Measurements from ENCODE around the gene FUOM.

The FUOM gene

GRCh38 chr10:133355991-133356390, 1.8 kb downstream of the FUOM start:
- Mint-ChIP-seq H3K27ac (peak overlapping the region; percentile 3), H3K27me3 (no peaks in the 10 kb centered on the region), H3K9me3 (no peaks in the 10 kb centered on the region), H3K4me1 (peaks cover 14 to 27% of the 10 kb centered on the region in 2 donors), H3K36me3 (peaks cover 4 to 7% of the 10 kb centered on the region in 2 donors), H3K4me3 (peak overlapping the region; percentile 77 to 82)
- ATAC-seq (replicated peaks): no peak
- DNase-seq: no peak

GRCh38 chr10:133355266-133355665, 2.6 kb downstream of the FUOM start:
- H3K4me3 Mint-ChIP-seq: no peak overlapping the region
- no peaks in the 10 kb centered on the region for H3K27me3 Mint-ChIP-seq
- peaks cover 4 to 7% of the 10 kb centered on the region in 2 donors for H3K36me3 Mint-ChIP-seq
- no peaks in the 10 kb centered on the region for H3K9me3 Mint-ChIP-seq
- no peak for DNase-seq
- H3K27ac Mint-ChIP-seq: no peak overlapping the region
- no peak for ATAC-seq (replicated peaks)
- H3K4me1 Mint-ChIP-seq: peaks cover 11 to 20% of the 10 kb centered on the region in 2 donors

- no peaks in the 10 kb centered on the region for H3K27me3 Mint-ChIP-seq
- ATAC-seq (replicated peaks): no peak
- H3K4me1 Mint-ChIP-seq: peaks cover 7 to 15% of the 10 kb centered on the region in 2 donors
- no peaks in the 10 kb centered on the region for H3K9me3 Mint-ChIP-seq
- peaks cover 4 to 7% of the 10 kb centered on the region in 2 donors for H3K36me3 Mint-ChIP-seq
- DNase-seq: no peak
- H3K27ac Mint-ChIP-seq: no peak overlapping the region
- H3K4me3 Mint-ChIP-seq: no peak overlapping the region
Measured at GRCh38 chr10:133354672-133355240, 3.1 kb downstream of the FUOM start.

- Mint-ChIP-seq H3K36me3 (peaks cover 4 to 7% of the 10 kb centered on the region in 2 donors), H3K4me3 (no peak overlapping the region), H3K27me3 (peaks cover 3 to 4% of the 10 kb centered on the region in 2 donors), H3K27ac (no peak overlapping the region), H3K9me3 (no peaks in the 10 kb centered on the region), H3K4me1 (peaks cover 9 to 19% of the 10 kb centered on the region in 2 donors)
- ATAC-seq (replicated peaks) (no peak), DNase-seq (no peak)
Measured at GRCh38 chr10:133353988-133354605, 3.7 kb downstream of the FUOM start.

GRCh38 chr10:133353202-133353959, 4.4 kb downstream of the FUOM start:
- Mint-ChIP-seq H3K4me3 (no peak overlapping the region), H3K4me1 (peaks cover 11 to 18% of the 10 kb centered on the region in 2 donors), H3K27ac (no peak overlapping the region), H3K27me3 (peaks cover 6 to 7% of the 10 kb centered on the region in 2 donors), H3K9me3 (no peaks in the 10 kb centered on the region), H3K36me3 (peaks cover 4 to 7% of the 10 kb centered on the region in 2 donors)
- DNase-seq (no peak), ATAC-seq (replicated peaks) (no peak)

- ATAC-seq (replicated peaks) (no peak), DNase-seq (no peak)
- Mint-ChIP-seq H3K36me3 (peaks cover 4 to 7% of the 10 kb centered on the region in 2 donors), H3K4me3 (no peak overlapping the region), H3K9me3 (no peaks in the 10 kb centered on the region), H3K27me3 (peaks cover 6 to 11% of the 10 kb centered on the region in 2 donors), H3K4me1 (peaks cover 11 to 18% of the 10 kb centered on the region in 2 donors), H3K27ac (no peak overlapping the region)
Measured at GRCh38 chr10:133351408-133352318, 6.2 kb downstream of the FUOM start.

GRCh38 chr10:133350950-133351329, 6.9 kb downstream of the FUOM start:
- Mint-ChIP-seq H3K4me3 (no peak overlapping the region), H3K27ac (no peak overlapping the region), H3K36me3 (peaks cover under 1 to 4% of the 10 kb centered on the region in 2 donors), H3K9me3 (no peaks in the 10 kb centered on the region), H3K27me3 (peaks cover 7 to 18% of the 10 kb centered on the region in 2 donors), H3K4me1 (peaks cover 11 to 20% of the 10 kb centered on the region in 2 donors)
- DNase-seq: no peak
- no peak for ATAC-seq (replicated peaks)

- Mint-ChIP-seq H3K36me3 (peaks cover 0 to 2% of the 10 kb centered on the region in 2 donors), H3K4me3 (no peak overlapping the region), H3K9me3 (no peaks in the 10 kb centered on the region), H3K27ac (no peak overlapping the region), H3K4me1 (peaks cover 11 to 19% of the 10 kb centered on the region in 2 donors), H3K27me3 (peaks cover 12 to 23% of the 10 kb centered on the region in 2 donors)
- DNase-seq (no peak), ATAC-seq (replicated peaks) (peak in 1 of 2 donors; percentile 22)
Measured at GRCh38 chr10:133350283-133350949, 7.4 kb downstream of the FUOM start.

GRCh38 chr10:133349577-133350011, 8.2 kb downstream of the FUOM start:
- Mint-ChIP-seq H3K4me1 (peaks cover 11 to 18% of the 10 kb centered on the region in 2 donors), H3K27ac (no peak overlapping the region), H3K36me3 (peaks cover 0 to 2% of the 10 kb centered on the region in 2 donors), H3K27me3 (peaks cover 19 to 31% of the 10 kb centered on the region in 2 donors), H3K9me3 (no peaks in the 10 kb centered on the region), H3K4me3 (no peak overlapping the region)
- ATAC-seq (replicated peaks) (no peak), DNase-seq (no peak)

GRCh38 chr10:133349160-133349568, 8.7 kb downstream of the FUOM start:
- Mint-ChIP-seq H3K4me1 (peaks cover 11 to 18% of the 10 kb centered on the region in 2 donors), H3K4me3 (peak overlapping the region in 1 of 2 donors; percentile 3), H3K36me3 (peaks cover 0 to 2% of the 10 kb centered on the region in 2 donors), H3K9me3 (no peaks in the 10 kb centered on the region), H3K27me3 (peaks cover 22 to 36% of the 10 kb centered on the region in 2 donors), H3K27ac (no peak overlapping the region)
- DNase-seq (no peak), ATAC-seq (replicated peaks) (peak in 1 of 2 donors; percentile 18)

- no peaks in the 10 kb centered on the region for H3K36me3 Mint-ChIP-seq
- H3K4me3 Mint-ChIP-seq: peak overlapping the region in 1 of 2 donors; percentile 35
- no peak for ATAC-seq (replicated peaks)
- H3K9me3 Mint-ChIP-seq: no peaks in the 10 kb centered on the region
- no peak for DNase-seq
- peaks cover 29 to 45% of the 10 kb centered on the region in 2 donors for H3K27me3 Mint-ChIP-seq
- H3K4me1 Mint-ChIP-seq: peaks cover 9 to 18% of the 10 kb centered on the region in 2 donors
- H3K27ac Mint-ChIP-seq: no peak overlapping the region
Measured at GRCh38 chr10:133347710-133348517, 9.9 kb downstream of the FUOM start.

GRCh38 chr10:133346413-133346812, 11.4 kb downstream of the FUOM start:
- Mint-ChIP-seq H3K27me3 (peaks cover 38 to 55% of the 10 kb centered on the region in 2 donors), H3K27ac (no peak overlapping the region), H3K4me1 (peaks cover 9 to 18% of the 10 kb centered on the region in 2 donors), H3K9me3 (no peaks in the 10 kb centered on the region), H3K4me3 (no peak overlapping the region), H3K36me3 (no peaks in the 10 kb centered on the region)
- ATAC-seq (replicated peaks): no peak
- no peak for DNase-seq

GRCh38 chr10:133344236-133344635, 13.6 kb downstream of the FUOM start:
- Mint-ChIP-seq H3K27ac (no peak overlapping the region), H3K27me3 (peaks cover 41 to 54% of the 10 kb centered on the region in 2 donors), H3K4me3 (no peak overlapping the region), H3K4me1 (peaks cover 6 to 16% of the 10 kb centered on the region in 2 donors), H3K9me3 (no peaks in the 10 kb centered on the region), H3K36me3 (no peaks in the 10 kb centered on the region)
- DNase-seq (no peak), ATAC-seq (replicated peaks) (no peak)
